SK-N-SH (cell line): Measurements from ENCODE around the gene TXNRD2.

ENCODE experiments used
- ELF1 ChIP-seq: IDR thresholded peaks from 2 replicates; pipeline ENCODE4 v1.4.0; 2012
- NFIC ChIP-seq: IDR thresholded peaks from 2 replicates; pipeline ENCODE4 v1.4.0; 2012; ENCODE audit warnings: borderline replicate concordance
- RFX5 ChIP-seq: IDR thresholded peaks from 2 replicates; pipeline ENCODE4 v1.6.1; 2012; ENCODE audit warnings: mild to moderate bottlenecking, improper control_type of control experiment, low read length
- TAF1 ChIP-seq: IDR thresholded peaks from 2 replicates; pipeline ENCODE4 v1.6.1; 2012; ENCODE audit warnings: low read depth, mild to moderate bottlenecking, low read length, moderate library complexity, borderline replicate concordance
- USF1 ChIP-seq: IDR thresholded peaks from 2 replicates; pipeline ENCODE4 v1.4.0; 2012; ENCODE audit warnings: low read depth, borderline replicate concordance
- USF2 ChIP-seq: fragments of 150-350 bp; IDR thresholded peaks from 2 replicates; pipeline ENCODE4 v1.6.1; 2017; ENCODE audit warnings: antibody characterized with exemption, low read length, low read depth, borderline replicate concordance
- TF ChIP-seq, protein P1 (sequence below): fragments of 200-600 bp; sonication (generic); IDR thresholded peaks from 2 replicates; pipeline ENCODE4 v1.6.1; 2017; ENCODE audit warnings: antibody characterized with exemption, mild to moderate bottlenecking, moderate library complexity
- TF ChIP-seq, protein P2 (sequence below): IDR thresholded peaks from 2 replicates; pipeline ENCODE4 v1.6.1; 2012; ENCODE audit warnings: mild to moderate bottlenecking, low read depth, low read length, moderate library complexity

GRCh38 chr22:19972652-19973550 lies 31.3 kb upstream of the TXNRD2 start:
- TF ChIP-seq USF2 (no peak), NFIC (no peak), TAF1 (no peak), RFX5 (no peak), ELF1 (no peak), USF1 (no peak)
- TF ChIP-seq, protein P1, sequence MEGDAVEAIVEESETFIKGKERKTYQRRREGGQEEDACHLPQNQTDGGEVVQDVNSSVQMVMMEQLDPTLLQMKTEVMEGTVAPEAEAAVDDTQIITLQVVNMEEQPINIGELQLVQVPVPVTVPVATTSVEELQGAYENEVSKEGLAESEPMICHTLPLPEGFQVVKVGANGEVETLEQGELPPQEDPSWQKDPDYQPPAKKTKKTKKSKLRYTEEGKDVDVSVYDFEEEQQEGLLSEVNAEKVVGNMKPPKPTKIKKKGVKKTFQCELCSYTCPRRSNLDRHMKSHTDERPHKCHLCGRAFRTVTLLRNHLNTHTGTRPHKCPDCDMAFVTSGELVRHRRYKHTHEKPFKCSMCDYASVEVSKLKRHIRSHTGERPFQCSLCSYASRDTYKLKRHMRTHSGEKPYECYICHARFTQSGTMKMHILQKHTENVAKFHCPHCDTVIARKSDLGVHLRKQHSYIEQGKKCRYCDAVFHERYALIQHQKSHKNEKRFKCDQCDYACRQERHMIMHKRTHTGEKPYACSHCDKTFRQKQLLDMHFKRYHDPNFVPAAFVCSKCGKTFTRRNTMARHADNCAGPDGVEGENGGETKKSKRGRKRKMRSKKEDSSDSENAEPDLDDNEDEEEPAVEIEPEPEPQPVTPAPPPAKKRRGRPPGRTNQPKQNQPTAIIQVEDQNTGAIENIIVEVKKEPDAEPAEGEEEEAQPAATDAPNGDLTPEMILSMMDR, result no peak
- TF ChIP-seq, protein P2, sequence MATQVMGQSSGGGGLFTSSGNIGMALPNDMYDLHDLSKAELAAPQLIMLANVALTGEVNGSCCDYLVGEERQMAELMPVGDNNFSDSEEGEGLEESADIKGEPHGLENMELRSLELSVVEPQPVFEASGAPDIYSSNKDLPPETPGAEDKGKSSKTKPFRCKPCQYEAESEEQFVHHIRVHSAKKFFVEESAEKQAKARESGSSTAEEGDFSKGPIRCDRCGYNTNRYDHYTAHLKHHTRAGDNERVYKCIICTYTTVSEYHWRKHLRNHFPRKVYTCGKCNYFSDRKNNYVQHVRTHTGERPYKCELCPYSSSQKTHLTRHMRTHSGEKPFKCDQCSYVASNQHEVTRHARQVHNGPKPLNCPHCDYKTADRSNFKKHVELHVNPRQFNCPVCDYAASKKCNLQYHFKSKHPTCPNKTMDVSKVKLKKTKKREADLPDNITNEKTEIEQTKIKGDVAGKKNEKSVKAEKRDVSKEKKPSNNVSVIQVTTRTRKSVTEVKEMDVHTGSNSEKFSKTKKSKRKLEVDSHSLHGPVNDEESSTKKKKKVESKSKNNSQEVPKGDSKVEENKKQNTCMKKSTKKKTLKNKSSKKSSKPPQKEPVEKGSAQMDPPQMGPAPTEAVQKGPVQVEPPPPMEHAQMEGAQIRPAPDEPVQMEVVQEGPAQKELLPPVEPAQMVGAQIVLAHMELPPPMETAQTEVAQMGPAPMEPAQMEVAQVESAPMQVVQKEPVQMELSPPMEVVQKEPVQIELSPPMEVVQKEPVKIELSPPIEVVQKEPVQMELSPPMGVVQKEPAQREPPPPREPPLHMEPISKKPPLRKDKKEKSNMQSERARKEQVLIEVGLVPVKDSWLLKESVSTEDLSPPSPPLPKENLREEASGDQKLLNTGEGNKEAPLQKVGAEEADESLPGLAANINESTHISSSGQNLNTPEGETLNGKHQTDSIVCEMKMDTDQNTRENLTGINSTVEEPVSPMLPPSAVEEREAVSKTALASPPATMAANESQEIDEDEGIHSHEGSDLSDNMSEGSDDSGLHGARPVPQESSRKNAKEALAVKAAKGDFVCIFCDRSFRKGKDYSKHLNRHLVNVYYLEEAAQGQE, result no peak
